Activated CD8-positive, alpha-beta memory T cell treated with anti-CD3 and anti-CD28 coated beads, Interleukin-2, amount 50 U/mL, for 4 hours (primary cell): Measurements from ENCODE around the gene PAX5.

ENCODE experiments used
- DNase-seq: peaks from one replicate; pipeline ENCODE4 v3.0.0-alpha.2; 2020

PAX5 gene

DNA sequence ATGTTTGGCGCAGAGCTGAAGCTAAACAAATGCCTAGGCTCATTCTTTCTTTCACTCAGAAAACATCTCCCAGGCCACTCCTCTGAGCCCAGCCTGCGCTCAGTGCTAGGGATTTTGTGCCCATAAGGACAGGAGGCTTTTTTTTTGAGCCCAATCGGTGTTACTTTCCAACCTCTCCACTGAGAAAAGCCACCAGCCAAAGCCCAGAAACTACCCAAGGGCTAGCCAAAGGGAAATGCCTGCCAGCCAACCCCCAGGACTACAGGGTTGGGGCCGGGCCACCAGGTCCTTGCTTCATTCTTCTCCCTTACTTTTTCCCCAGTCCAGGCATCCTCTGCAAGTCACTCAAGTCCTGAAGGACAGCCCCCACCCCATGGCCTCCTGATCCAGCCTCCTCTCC lies 134.7 kb downstream of the PAX5 start:
- DNase-seq: no peak

DNA sequence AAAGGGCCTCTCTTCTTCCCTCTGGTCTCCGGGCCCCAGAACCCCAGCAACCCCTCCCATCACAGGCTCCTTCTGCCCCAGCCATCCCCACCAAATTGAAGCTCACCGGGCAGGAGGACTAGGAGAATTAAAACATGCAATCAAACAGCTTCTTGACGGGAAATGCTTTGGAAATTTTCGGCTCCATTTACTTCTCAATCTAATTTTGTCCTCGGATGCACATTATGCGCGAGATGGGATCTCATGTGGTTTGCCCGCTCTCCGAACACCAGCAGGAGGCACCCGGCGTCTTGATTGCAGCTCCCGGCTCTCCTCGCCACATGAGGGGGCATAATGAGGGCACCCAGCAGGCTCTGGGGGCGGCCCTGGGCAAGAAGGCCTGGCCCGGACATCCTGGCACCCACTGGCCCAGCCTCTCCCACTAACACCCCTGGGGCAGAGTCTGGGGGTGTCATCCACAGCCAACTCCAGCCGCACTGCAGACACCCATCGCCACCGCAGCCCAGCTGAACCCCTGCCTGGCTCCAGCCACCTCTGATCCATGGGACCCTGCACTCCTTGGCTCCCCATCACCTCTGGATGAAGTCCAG lies 135.5 kb downstream of the PAX5 start:
- no peak for DNase-seq

DNA sequence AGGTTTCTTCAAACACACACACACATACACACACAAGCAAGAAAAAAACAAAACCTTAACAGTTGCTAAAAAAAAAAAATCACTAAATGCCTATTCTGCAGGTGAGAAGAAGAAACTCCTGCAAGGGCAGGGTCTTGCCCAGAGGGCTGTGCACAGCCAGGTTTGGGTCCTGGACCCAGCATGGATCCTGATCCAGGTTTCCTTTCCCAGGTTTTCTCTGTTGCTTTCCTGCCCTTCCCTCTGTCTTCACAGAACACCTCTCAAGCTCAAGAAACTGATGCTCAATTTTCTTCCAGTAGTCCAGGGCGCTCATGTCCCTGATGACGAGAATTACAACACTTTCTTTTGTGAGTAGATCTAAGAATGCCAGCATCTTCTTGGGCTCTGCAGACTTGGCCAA lies 136.6 kb downstream of the PAX5 start:
- no peak for DNase-seq

DNA sequence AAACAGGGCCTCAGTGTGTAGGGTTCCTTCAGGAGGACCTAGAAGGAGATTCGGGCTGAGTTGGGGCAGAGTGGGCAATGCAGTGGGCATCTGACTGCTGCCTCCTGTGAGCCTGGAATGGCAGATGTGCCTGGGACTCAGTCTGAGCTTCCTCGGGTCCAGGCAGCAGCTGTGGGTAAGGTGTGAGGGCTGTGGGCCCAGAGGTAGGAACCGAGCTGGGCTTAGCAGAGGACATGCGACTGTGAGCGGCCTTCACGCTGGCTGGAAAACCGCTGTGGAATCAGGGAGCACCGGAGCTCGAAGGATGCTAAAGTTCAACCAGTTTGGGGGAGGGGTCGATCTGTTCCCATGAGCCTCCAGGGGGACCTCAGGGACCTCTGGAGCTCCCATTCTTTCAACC lies 137.0 kb downstream of the PAX5 start:
- DNase-seq: no peak

DNA sequence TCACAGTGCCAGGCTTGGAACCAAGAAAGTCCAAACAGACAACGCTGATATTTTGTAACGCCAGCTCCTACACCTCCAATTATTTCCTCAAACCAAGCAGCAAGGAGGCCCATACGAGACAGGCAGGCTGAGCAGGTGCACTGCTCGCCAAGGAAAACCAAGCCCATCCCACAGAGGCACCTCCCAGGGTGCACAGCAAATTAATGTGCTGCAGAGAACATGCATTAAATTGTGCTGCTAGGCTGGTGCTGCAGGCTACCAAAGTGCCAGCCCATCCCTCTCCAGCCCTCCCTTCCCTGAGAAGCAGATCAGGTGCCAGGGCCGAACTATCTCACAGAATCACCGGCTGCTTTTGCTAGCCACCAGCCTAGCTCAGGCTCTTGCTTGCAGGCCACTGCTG lies 137.8 kb downstream of the PAX5 start:
- DNase-seq: no peak

DNA sequence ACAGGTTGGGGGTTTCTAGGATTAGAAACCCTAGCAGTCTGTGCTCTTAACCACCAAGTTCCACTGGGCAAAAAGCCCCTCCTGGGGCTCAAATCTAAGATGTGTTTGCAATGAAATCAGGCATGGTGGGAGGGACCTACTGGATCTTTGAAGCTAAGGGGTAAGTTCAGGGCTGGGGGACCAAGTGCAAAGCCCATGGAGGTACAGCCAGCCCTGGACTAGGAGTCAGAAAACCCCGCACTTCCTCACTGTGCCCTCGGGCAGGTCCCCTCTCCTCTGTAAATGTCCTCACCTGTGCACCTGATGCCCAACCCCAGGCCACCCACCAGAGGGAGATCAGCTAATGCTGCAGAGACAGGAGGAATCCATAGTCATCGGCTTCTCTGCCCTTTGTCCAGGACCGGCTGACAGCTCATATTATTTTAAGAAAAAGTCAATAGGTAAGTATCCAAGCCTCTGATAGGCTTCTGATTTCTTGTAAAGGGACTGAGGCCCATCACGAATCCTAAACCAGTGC lies 138.3 kb downstream of the PAX5 start:
- no peak for DNase-seq

DNA sequence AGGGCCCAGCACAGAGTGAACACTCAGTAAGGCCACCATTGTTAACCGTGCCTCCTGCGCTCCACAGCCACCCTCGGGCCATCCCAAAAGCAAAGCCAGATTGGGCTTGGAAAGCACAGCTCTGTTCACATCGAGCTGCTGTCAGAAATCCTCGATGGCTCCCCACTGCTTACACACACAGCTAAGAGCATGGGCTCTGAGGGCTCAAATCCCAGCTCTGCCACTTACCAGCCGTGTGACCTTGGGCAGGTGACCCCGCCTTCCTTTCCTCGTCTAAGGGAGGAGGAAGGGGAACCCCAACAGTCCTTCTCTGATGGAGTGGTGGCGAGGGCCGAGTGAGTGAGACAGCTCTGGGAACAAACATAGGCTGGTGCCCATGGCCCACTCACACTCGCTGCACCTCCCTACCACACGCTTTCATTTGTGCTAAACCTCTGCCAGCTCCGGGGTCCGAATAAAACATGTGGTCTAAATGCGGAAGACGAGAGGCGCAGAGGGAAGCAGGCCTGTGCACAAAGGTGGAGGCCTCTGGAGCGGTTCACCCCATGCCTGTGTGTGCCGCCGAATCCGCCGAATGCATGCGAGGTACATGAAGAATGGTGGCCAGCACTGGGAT lies 139.3 kb downstream of the PAX5 start:
- DNase-seq: no peak

DNA sequence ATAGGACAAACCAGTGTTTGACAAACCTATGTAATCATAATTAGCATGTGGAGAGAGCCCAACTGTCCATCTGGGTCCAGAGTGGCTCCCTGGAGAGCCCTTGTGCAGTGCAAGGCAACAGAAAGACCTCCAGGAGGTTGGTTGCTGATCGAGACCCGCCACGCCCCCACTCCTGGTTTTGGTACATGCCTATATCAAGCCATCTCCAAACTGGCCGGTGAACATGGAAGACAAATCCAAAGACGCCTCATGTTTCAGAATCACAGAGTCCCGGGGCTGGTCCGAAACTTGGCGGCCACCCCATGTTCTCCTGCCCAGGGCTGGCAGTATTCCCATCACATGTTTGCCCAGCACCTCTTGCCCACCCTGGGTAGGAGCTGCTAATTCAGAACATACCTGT lies 140.2 kb downstream of the PAX5 start:
- DNase-seq: no peak

DNA sequence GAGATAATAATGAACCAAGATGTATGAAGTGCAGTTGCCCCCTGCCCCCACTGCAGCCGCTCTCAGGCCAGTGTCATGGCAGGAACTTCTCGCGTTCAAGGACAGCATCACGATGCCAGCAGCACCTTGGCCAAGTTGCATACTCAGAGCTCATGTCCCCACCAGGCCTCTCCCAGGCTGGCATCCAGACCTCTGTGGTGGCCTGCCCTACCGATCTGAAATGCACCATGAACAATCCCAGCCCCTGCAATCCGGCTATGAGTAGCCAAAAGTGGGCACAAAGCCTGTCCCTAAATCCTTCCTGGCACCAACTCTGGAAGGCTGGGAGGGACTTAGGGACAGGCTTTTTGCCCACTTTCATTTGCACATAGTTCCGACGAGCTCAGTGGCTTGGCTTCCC lies 140.9 kb downstream of the PAX5 start:
- DNase-seq: no peak

DNA sequence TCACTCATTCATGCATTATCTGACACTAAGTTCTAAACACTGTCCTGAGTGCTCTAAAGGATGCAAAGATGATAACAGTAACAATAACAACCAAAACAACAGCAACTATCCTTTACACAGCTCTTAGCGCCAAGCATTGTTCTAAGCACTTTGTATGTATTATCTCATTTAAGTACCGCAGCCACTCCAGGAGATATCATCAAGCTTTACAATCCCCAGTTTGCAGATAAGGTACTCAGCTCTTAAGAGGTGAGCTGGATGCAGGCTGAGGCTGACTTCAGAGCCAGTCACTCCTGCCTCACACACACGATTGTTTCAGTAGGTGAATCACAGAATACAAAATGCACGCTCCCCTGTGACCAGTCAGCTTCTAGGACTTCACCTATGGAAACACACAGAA lies 141.8 kb downstream of the PAX5 start:
- DNase-seq: no peak

DNA sequence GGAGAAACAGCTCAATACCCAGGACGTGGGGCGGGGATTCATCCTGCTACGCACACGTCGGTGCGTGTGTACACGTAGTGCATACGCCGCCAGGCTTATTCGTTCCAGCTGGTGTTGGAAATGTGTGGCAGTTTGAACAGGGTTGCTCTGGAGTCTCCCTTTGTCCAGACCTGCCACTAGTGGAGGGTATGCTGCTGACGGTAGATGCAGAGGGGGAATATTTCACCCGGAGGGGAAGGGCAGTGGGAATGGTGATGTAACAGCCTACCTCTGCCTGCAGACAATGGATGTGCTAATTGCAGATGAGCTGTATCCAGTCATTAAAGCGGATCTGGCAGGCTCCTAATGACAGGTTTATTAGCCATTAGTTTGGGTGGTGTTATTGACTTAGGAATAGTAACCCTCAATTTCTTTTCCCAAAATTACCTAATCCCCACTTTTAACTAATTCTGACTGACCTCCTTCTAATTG lies 142.7 kb downstream of the PAX5 start:
- DNase-seq: no peak

DNA sequence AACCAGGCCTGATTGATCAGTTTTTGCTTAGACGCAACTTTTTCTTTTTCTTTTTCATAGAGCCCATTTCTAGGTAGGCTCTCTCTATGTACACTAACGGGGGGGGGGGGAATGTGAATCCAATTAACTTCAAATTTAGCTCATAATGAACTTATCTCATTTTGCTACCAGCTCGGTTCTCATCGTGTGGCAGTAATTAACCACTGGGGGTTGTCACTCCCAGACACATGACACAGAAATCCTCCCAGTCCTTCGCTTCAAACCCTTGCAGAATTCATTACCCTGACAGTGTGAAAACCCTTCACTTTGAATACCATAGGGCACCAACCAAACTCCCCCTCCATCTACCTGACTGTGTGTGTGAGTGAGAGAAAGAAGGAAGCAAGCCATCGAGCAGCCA lies 144.2 kb downstream of the PAX5 start:
- no peak for DNase-seq

DNA sequence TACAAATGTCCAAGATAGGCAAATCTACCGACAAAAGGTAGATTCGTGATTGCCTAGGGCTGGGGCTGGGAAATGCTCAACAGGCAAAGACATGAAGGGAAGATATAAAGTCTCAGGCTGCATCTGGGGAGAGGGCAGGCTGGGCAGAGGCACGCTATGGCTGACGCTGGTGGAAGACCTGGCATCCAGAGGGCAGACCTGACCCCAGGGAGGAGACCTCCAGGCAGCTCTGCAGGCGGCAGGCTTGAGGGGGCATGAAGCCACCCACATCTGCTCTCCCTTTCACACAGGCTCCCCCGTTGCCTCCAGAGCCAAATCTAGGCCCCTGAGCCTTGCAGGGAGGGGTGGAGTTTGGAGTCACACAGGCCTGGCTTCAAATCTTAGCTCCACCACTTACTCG lies 145.5 kb downstream of the PAX5 start:
- DNase-seq: no peak

DNA sequence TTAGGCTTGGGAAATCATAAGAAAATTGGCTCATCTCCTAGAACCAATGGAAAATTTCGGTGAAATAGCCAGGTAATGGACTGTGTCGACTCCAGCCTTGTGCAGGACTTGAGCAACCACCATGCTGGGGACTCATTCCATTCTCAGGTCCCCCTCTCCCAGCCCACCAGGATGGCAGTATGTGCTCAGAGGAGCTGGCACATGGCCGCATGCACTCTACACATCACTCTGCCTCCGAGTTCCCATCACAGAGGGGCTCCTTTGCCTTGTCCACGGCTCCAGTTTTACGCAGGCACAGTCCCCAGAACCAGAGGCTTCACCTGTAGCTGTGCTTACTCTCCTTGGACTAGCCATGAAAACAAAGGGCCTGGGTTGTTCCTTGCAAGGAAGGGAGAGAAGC lies 149.3 kb downstream of the PAX5 start:
- no peak for DNase-seq

DNA sequence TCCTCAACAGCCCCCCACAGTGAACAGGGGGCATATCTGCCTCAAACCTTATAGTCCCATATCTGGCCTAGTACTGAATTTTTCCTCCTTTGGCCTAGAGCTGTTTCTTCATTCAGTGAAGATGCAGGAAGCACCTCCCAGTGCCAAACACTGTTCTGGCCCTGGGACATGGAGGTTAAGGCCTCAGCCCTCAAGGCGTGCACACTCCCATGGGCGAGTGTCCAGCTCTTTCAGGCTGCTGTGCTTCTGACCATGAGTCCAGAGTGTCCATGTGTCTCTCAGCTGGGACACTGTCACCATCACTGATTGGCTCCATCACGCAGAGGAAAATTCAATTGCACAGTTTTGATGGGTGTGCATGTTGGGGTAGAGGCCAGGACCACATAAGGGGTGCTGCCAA lies 151.5 kb downstream of the PAX5 start:
- no peak for DNase-seq

DNA sequence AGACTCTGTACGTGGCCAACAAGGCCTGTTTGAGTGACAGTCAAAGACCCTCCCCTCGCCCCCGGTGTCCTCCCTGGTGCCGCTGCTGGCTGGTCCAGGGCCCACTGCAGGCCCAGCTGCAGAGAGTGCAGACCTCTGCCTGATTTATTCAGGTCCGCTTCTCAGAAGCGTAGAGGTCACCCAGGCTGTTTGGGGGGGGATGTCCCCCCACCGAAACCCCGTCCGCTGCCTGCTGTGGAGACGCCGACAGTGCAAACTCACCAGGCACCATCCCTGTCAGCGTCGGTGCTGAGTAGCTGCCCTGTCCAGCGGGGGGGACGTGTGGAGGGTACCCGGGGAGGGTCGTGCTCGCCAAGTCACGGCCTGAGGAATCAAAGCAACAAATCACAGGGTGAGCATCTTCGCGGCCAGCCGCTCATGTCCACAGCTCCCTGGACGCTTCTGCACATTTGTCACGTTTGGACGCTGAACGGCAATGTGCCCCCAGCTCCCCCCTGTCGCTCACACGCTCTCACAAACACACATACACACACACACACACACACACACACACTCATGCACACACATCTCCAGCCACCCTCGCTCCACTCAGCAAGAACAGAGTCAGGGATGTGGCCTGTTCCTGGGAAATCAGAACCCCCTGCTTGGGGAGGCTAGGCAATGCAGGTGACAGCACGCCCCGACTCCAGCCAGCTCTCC lies 152.2 kb downstream of the PAX5 start:
- no peak for DNase-seq

DNA sequence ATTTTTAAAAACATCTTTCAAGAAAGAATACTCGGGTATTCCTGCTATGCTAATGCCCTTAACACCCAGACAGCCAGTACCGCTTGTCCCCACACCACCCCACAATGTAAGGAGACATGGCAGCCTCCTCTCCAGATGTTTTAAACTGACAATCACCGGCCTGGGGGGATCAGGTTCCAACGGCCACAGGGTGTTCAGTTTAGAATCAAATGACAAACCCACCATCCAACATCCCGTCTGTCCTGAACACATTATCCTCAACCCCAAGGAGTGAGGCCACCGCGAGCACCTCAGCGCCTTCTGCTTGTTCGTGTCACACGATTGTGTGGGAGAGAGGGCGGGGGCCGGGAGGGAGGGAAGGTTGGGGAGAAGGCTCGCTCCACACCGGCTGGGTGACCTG lies 152.8 kb downstream of the PAX5 start:
- no peak for DNase-seq

DNA sequence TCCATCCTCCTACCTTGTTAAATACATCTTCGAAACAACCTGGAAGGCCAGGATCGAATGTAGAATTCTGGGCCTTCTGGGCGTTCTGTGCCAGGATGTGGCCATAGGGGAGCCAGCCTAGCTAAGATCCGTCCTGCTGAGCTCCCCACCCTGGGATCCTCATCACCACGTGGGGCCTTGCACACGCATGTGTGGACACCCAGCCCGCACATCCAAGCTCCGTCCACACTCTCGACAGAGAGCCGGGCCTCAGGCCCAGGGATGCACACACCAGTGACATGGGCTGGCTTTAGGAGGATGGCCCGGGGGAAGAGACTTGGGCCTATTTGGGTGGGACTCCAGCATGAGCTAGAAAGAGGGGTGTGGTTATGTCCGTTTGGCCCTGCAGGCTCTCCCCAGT lies 154.0 kb downstream of the PAX5 start:
- no peak for DNase-seq

DNA sequence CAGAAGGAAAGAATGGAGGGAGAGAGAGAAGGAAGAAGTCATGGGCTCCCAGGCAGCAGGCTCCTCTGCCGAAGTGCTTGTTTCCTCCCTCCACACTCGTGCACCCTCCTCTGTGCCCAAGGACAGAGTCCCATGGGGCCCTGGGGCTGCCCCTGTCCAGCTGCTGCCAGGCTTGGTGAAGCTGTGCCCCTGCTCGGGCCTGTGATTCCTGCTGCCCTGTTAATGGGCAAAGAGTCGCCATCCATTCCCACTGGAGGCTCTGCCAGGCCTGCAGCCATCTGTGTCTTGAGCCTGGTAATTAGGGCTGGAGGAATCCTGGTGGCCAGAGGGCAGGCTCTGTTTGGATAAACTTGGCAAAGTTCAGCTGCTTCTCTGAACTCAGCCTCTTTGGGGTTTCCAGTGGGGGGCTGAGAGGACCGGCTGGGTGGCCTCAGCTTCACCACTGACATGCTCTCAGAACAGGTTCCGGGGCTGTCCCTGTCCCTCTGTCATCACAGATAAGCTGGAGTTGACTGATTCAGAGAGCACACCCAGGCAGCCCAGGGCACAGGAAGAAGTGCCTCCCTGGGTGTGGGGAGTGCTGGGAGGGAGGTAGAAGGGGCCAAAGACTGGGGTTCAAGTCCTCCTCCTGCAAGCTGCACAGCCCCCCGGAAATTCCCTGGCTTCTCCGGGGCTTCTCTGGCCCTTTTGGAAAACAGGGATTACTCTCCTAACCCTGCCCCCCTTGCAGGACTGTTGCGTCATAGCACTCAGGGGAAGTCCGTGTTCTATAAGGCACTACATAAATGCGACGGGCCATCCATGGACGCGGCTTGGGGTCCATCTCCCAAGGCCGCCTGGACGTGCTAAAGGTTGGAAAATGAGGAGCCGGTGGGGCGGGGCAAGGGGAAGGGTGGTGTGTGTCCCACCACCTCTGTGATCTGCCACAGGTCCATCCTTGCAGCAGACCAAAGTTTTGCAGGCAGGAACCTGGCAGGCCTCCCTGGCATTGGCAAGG lies 154.8 kb downstream of the PAX5 start:
- no peak for DNase-seq

DNA sequence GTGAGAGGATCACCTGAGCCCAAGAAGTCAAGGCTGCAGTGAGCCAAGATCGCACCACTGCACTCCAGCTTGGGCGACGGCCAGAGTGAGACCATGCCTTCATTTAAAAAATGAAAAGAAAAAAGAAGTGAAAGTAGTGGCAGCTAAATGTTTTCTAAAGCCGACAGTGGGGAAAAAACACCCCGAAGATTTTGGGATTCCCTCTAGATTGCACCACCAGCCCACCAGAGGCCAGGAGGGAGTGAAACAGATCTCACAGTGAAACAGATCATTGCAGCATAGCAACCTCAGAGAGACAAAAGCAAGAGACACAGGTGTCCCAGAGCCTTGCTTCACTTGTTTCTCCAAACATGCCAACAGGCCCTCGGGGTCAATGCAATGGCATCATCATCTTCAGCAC lies 156.8 kb downstream of the PAX5 start:
- no peak for DNase-seq

DNA sequence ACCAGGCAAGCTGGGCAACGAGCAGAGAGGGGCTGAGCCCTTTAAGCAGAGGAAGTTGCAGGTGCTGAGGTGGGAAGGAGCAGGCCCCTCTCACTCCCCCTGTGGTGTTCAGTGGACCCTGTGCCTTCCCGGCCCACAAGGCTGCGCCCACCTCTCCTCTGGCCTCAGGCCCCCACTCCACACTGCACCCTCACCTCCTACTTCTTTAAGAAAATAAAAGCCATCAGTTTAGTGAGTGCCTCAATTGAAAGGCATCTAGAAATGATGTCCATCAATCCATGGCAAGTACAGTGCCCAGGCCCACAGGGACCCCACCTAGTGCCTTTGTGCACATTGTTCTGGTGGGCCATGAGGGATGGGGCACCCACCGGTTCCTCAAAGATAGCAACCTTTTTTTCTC lies 158.0 kb downstream of the PAX5 start:
- no peak for DNase-seq

DNA sequence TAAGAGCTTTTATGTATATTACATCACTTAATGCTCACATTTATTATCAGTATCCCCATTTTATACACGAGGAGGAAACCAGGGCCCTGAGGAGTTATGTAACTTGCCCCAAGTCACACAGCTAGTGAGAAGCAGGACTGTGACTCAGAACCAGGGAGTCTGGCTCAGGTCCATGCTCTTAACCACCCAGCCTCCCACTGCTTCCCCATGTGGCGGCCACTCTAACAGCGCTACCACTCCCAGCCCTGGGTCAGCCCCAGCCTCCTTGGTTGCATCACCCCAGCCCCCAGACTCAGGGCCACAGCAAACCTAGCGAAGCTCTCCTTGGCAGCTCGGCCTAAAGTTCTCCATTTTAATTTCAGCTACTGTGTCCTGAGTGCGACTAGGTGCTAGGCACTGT lies 159.1 kb downstream of the PAX5 start:
- DNase-seq: no peak

DNA sequence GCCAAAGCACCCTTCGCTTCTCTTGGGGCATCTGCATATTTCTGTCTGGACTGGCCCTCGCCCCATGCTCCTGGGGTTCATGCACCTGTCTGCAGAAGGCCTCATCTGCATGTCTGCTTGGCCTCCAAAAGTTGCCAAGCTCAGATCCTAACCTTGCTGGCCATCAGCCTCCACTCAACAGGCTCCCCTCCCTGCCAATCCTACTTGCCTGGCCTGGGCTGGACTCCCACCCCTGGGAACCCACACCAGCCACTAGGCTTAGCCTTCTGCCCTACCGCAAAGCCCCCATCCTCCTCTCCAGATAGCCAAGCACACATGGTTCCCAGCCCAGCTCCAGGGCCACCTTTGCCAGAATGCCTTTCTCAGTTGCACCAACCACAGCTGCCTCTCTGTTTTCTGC lies 159.8 kb downstream of the PAX5 start:
- DNase-seq: no peak
